Left lobe of liver (tissue), 2 donors: ENCODE results near the gene CHPF2. TPM values are rescaled to one million over a fixed set of nuclear protein-coding genes. Genes with fewer than 3 reads are reported as not detected.

ENCODE experiments used
- ATAC-seq: fragments of 200-7000 bp; cut with Tn5 transposase; one replicate; pipeline ENCODE4 v1.9.1; 2020; ENCODE audit warnings: mild to moderate bottlenecking, moderate library complexity
- DNase-seq: peaks from one replicate; pipeline ENCODE4 v3.0.0-alpha.2; 2020; ENCODE audit warnings: low spot score
- total RNA-seq: library from RNA; stranded (reverse); gene quantifications from one replicate; pipeline ENCODE4 v1.2.1, GENCODE V29; 2021
- donor health status: DM: no; HTN: no; CAD: no; lungs with moderate emphysema.
- donor health status: DM: no; HTN: yes; CAD: no.

CHPF2 gene
- total RNA-seq, 1 donor from 2014 or later = 16.1 TPM

- ATAC-seq = no peak
Measured at GRCh38 chr7:151280388-151281019, 48.2 kb downstream of the CHPF2 start.

DNA sequence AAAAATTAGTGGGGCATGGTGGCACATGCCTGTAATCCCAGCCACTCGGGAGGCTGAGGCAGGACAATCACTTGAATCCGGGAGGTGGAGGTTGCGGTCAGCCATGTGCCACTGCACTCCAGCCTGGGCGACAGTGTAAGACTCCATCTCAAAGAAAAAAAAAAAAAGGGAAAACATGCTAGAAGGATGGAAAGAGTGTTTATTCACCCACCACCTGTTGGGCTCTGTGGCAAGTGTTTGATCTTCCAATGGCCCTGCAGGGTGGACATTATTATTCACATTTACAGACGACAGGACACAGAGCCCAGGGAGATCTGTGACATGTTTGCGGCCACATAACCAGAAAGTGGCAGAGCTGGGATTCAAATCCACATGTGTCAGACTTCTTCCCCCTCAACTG is 49.4 kb downstream of the CHPF2 start:
- ATAC-seq = no peak
- DNase-seq = no peak

More at GRCh38 chr7:151280388-151281019, 48.2 kb downstream of the CHPF2 start:
- DNase-seq = no peak

DNA sequence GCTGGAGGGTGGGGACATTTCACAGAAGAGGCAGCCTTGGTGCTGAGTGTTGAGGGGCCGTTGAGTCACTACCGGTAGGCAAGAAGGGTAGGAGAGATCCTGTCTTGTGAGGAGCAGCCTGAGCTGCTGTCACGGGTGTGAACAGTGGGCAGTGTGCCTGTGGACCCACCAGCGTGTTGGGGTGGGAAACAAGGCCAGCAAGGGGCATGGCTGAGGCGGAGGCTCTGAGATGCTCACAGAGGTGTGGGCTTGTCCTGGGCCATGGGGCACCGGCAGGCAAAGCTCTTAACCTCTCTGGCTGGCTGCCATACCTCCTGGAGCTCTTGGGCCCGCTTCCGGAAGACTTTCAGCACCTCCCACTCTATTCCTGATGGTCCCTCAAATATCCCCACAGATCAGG is 49.8 kb downstream of the CHPF2 start:
- DNase-seq = no peak
- ATAC-seq = no peak

- no peak for ATAC-seq
- no peak for DNase-seq
Measured at GRCh38 chr7:151283302-151283701, 51.0 kb downstream of the CHPF2 start.

DNA sequence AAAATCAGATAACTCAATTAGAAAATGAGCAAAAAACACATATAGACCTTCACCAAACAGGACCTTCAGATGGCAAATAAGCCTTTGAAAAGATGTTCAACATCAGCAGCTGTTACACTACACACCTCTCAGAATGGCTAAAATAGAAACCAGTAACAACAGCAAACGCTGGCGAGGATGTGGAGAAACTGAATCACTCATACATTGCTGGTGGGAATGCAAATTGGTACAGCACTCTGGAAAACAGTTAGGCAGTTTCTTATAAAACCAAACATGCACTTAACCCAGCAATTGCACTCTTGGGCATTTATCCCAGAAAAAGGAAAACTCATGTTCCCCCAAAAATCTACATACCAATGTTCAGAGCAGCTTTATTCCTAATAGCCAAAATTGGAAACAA is 53.9 kb downstream of the CHPF2 start:
- no peak for ATAC-seq
- no peak for DNase-seq

Other genes with a start within 250 kb of the CHPF2 start
- 8.7 TPM for gene NOS3, start 241.5 kb upstream of the CHPF2 start, total RNA-seq
- gene ATG9B, start 208.0 kb upstream of the CHPF2 start, total RNA-seq = not detected
- gene ABCB8, start 204.0 kb upstream of the CHPF2 start, total RNA-seq = 29.1 TPM
- gene ASIC3, start 184.0 kb upstream of the CHPF2 start, total RNA-seq = 2.2 TPM
- gene CDK5, start 174.6 kb upstream of the CHPF2 start, total RNA-seq = 9.6 TPM
- 83.1 TPM for gene SLC4A2, start 172.9 kb upstream of the CHPF2 start, total RNA-seq
- 61.3 TPM for gene FASTK, start 151.7 kb upstream of the CHPF2 start, total RNA-seq
- gene TMUB1, start 149.0 kb upstream of the CHPF2 start, total RNA-seq = 60.4 TPM
- gene AGAP3, start 146.0 kb upstream of the CHPF2 start, total RNA-seq = 54.7 TPM
- not detected for gene GBX1, start 64.8 kb upstream of the CHPF2 start, total RNA-seq
- not detected for gene ASB10, start 45.2 kb upstream of the CHPF2 start, total RNA-seq
- not detected for gene H2BK1, start 22.0 kb upstream of the CHPF2 start, total RNA-seq
- gene ABCF2, start 5.3 kb upstream of the CHPF2 start, total RNA-seq = 7.8 TPM
- gene SMARCD3, start 16.2 kb downstream of the CHPF2 start, total RNA-seq = 2.2 TPM
- 19.0 TPM for gene NUB1, start 109.3 kb downstream of the CHPF2 start, total RNA-seq
- 0.28 TPM for gene WDR86, start 177.6 kb downstream of the CHPF2 start, total RNA-seq
- gene CRYGN, start 207.7 kb downstream of the CHPF2 start, total RNA-seq = not detected